Stomach smooth muscle (tissue), 2 donors: Measurements from ENCODE around the gene SIPA1L3.

Experiments
- H3K27ac ChIP-seq: one replicate; pipeline ENCODE4 v1.7.0; 2013; ENCODE audit warnings: mild to moderate bottlenecking, low read length, inconsistent platforms
- H3K27me3 ChIP-seq, 2 donors: one replicate each; pipeline ENCODE4 v1.7.0; 2013; ENCODE audit warnings: low read length in 2 of 2; ENCODE audit not compliant: insufficient read depth in 2 of 2, control insufficient read depth in 1 of 2
- H3K36me3 ChIP-seq, 2 donors: one replicate each; pipeline ENCODE4 v1.7.0; 2013; ENCODE audit warnings: low read length in 2 of 2; ENCODE audit not compliant: control insufficient read depth in 2 of 2, insufficient read depth in 2 of 2
- H3K4me1 ChIP-seq: one replicate; pipeline ENCODE4 v1.7.0; 2013; ENCODE audit warnings: low read length; ENCODE audit not compliant: control insufficient read depth, insufficient read depth
- H3K4me3 ChIP-seq, 2 donors: one replicate each; pipeline ENCODE4 v1.7.0; 2013; ENCODE audit warnings: low read length in 2 of 2
- H3K9ac ChIP-seq, 2 donors: one replicate each; pipeline ENCODE4 v1.7.0; 2013; ENCODE audit warnings: low read length in 2 of 2, mild to moderate bottlenecking in 1 of 2
- H3K9me3 ChIP-seq, 2 donors: one replicate each; pipeline ENCODE4 v1.7.0; 2013; ENCODE audit warnings: low read length in 2 of 2; ENCODE audit not compliant: control insufficient read depth in 2 of 2
- donor health status: healthy.
- donor health status: Pancreatic carcinoma.

SIPA1L3 gene

GRCh38 chr19:37999309-38000213 lies 92.6 kb downstream of the SIPA1L3 start:
- no peak overlapping the region for H3K4me3 ChIP-seq
- no peaks in the 10 kb centered on the region for H3K9me3 ChIP-seq
- no peak overlapping the region for H3K27ac ChIP-seq
- no peak overlapping the region for H3K9ac ChIP-seq
- no peaks in the 10 kb centered on the region for H3K36me3 ChIP-seq
- peaks cover 22% of the 10 kb centered on the region for H3K4me1 ChIP-seq
- no peaks in the 10 kb centered on the region for H3K27me3 ChIP-seq

DNA sequence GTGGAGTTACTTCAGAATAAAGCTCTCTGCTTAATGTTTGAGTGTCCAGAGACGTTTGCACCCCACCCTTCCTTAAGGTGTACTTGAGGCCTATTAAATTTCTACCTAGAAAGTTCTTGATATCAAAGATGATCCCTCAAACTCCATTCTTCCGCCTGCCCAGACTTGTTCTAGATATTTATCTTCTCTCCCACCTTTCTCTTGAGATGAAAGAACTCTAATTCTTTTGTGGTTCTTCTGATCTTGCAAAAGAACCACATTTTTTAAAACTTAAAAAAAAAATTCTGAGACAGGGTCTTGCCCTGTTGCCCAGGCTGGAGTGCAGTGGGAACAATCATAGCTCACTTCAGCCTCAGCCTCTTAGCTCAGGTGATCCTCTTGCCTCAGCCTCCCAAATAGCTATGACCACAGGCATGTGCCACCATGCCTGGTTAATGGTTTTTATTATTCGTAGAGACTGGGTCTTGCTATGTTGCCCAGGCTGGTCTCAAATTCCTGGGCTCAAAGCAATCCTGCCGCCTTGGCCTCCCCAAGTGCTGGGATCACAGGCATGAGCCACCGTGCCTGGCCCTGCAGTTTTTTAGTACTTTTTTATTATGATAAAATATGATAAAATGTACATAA lies 94.3 kb downstream of the SIPA1L3 start:
- H3K27me3 ChIP-seq: no peaks in the 10 kb centered on the region
- H3K36me3 ChIP-seq: no peaks in the 10 kb centered on the region
- H3K9ac ChIP-seq: no peak overlapping the region
- no peak overlapping the region for H3K27ac ChIP-seq
- H3K4me1 ChIP-seq: peaks cover 29% of the 10 kb centered on the region
- no peaks in the 10 kb centered on the region for H3K9me3 ChIP-seq
- no peak overlapping the region for H3K4me3 ChIP-seq

- H3K27me3 ChIP-seq: no peaks in the 10 kb centered on the region
- H3K9me3 ChIP-seq: no peaks in the 10 kb centered on the region
- peak overlapping the region; percentile 66 to 78 for H3K4me3 ChIP-seq
- H3K36me3 ChIP-seq: no peaks in the 10 kb centered on the region
- peak overlapping the region; percentile 73 for H3K27ac ChIP-seq
- H3K9ac ChIP-seq: peak overlapping the region; percentile 72 to 76
- peaks cover 29% of the 10 kb centered on the region for H3K4me1 ChIP-seq
Observed at GRCh38 chr19:38003438-38004185, 96.6 kb downstream of the SIPA1L3 start.

DNA sequence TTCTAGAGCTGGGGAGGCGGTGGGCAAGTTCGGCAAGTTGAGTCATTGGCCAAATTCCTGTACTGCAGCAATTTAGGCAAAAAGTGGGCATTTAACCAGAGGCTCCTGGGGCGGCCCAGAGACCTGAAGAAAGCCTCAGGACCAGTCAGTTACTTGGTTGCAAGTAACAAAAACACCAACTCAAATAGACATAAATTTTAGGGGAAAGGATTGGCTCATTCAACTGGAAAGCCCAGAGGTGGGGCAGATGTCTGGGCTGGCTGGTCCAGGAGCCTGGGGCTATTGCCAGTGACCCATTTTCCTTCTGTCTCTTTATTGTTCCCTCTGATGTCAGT lies 97.1 kb downstream of the SIPA1L3 start:
- Histone ChIP-seq H3K9ac (peak overlapping the region; percentile 72 to 76), H3K9me3 (no peaks in the 10 kb centered on the region), H3K4me1 (peaks cover 26% of the 10 kb centered on the region), H3K4me3 (peak overlapping the region; percentile 66 to 78), H3K27ac (peak overlapping the region; percentile 73), H3K27me3 (no peaks in the 10 kb centered on the region), H3K36me3 (no peaks in the 10 kb centered on the region)

GRCh38 chr19:38004521-38005223 lies 97.7 kb downstream of the SIPA1L3 start:
- Histone ChIP-seq H3K27ac (peak overlapping the region; percentile 73), H3K27me3 (no peaks in the 10 kb centered on the region), H3K4me3 (peak overlapping the region; percentile 66 to 78), H3K9ac (peak overlapping the region; percentile 72 to 76), H3K9me3 (no peaks in the 10 kb centered on the region), H3K4me1 (peaks cover 23% of the 10 kb centered on the region), H3K36me3 (no peaks in the 10 kb centered on the region)

GRCh38 chr19:38005224-38005614 lies 98.2 kb downstream of the SIPA1L3 start:
- peak overlapping the region in 1 of 2 donors; percentile 49 for H3K9ac ChIP-seq
- peak overlapping the region; percentile 66 to 78 for H3K4me3 ChIP-seq
- no peaks in the 10 kb centered on the region for H3K27me3 ChIP-seq
- peaks cover 23% of the 10 kb centered on the region for H3K4me1 ChIP-seq
- H3K9me3 ChIP-seq: no peaks in the 10 kb centered on the region
- peak overlapping the region; percentile 73 for H3K27ac ChIP-seq
- H3K36me3 ChIP-seq: no peaks in the 10 kb centered on the region

DNA sequence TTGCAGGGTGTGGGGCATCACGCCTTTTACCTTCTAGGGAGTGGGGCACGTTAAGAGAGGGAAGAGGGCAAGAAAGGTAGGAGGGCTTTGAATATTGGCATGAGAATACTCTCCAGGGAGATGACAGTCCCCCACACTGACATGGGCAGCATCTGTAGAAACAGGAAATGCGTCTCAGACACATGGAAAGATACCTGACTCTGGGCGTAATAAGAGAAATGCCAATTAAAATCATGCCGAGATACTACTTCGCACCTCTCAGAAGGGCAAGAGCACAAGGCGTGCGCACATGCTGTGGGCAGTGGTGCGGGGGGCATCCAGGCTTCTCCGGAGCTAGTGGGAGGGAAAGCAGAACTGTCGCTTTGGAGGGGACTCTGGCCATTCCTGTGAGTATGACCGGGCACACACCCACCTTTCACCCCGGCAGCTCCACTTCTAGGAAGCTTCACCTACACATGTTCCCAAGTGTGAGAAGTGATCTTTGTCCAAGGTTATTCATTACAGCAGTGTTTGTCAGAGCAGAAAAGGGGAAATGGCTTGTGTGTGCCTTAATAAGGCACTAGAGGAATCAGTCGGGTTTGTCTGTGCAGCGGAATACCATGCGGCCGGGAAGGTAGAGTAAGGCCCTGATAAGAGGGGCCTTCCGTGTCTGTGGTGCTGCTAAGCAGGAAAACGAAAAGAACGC lies 99.5 kb downstream of the SIPA1L3 start:
- no peak overlapping the region for H3K9ac ChIP-seq
- H3K4me1 ChIP-seq: peaks cover 23% of the 10 kb centered on the region
- no peak overlapping the region for H3K4me3 ChIP-seq
- H3K27me3 ChIP-seq: no peaks in the 10 kb centered on the region
- no peaks in the 10 kb centered on the region for H3K9me3 ChIP-seq
- H3K36me3 ChIP-seq: no peaks in the 10 kb centered on the region
- H3K27ac ChIP-seq: no peak overlapping the region

GRCh38 chr19:38009650-38010242 lies 102.7 kb downstream of the SIPA1L3 start:
- Histone ChIP-seq H3K27ac (no peak overlapping the region), H3K9ac (no peak overlapping the region), H3K27me3 (no peaks in the 10 kb centered on the region), H3K4me1 (peaks cover 6% of the 10 kb centered on the region), H3K9me3 (no peaks in the 10 kb centered on the region), H3K4me3 (no peak overlapping the region), H3K36me3 (no peaks in the 10 kb centered on the region)

DNA sequence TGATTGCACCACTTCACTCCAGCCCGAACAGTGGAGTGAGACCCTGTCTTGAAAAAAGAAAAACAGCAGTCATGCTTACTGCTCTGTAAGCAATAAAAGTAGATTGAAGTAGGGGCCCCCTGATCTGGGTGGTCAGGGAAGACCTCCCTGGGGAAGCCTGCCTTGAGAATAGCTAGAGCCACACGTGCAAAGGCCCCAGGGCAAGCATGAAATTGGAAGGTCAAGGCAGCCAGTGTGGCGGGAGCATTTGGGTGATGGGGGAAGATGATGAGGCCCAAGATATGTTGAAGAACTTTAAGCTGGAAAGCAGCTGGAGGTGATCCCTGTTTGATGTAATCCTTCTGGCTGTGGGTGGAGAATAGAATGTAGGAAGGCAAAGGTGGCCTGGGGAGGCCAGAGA lies 104.4 kb downstream of the SIPA1L3 start:
- H3K4me3 ChIP-seq: no peak overlapping the region
- no peaks in the 10 kb centered on the region for H3K9me3 ChIP-seq
- H3K36me3 ChIP-seq: no peaks in the 10 kb centered on the region
- no peaks in the 10 kb centered on the region for H3K27me3 ChIP-seq
- H3K27ac ChIP-seq: no peak overlapping the region
- H3K9ac ChIP-seq: no peak overlapping the region
- no peaks in the 10 kb centered on the region for H3K4me1 ChIP-seq
